ENCODE measurements around the gene SPAAR. TPM values are rescaled to one million over a fixed set of nuclear protein-coding genes. Genes with fewer than 3 reads are reported as not detected.
"Not testable (repeated sequence)": the region's sequence is repeated elsewhere in the genome, so short reads cannot be mapped to it uniquely, and the experiment has no call there.

Gene SPAAR
- total and polyA plus RNA-seq, 4 donors: 0.65 to 2.4 (median 1.1) TPM

DNA sequence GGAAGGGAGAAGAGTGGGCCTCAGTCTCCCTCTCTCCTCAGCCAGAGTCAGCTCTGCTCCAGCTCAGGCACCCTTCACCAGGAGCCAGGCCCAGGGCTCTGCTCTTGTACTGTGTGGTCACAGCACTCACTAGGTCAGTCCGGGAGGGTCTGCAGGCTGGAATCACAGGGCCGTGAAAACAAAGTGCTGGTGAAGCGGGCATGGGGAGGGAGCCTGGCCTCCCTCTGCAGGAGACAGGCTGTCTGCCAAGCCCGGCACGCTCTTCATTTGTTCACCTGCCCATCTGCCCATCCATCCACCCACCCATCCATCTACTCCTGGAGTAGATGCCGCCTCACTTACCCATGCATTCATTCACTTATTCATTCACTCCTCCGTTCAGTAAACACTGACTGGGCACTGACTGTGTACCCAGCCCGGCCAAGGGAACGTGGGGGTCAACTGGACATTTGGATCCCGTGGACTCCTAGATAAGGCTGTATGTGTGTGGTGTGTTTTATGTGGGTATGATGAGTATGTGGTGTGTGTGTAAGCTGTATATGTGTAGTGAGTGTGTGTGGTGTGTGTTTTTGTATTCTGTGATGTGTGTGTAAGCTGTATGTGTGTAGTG, 3.6 kb downstream of the SPAAR start:
- WGBS: 64% methylated on average over 10 of the region's 10 CpGs
- H3K9me3 ChIP-seq (ENCODE audit: control insufficient read depth in 4 of 4, low read length in 3 of 4): no peaks in the 10 kb centered on the region
- H3K36me3 ChIP-seq (ENCODE audit: control insufficient read depth in 4 of 4, insufficient read depth in 3 of 4, low read depth in 1 of 4, low read length in 3 of 4): no peaks in the 10 kb centered on the region
- H3K27ac ChIP-seq (ENCODE audit: low read depth in 1 of 2, low read length in 2 of 2): no peak overlapping the region
- H3K4me1 ChIP-seq (ENCODE audit: control insufficient read depth in 4 of 4, insufficient read depth in 4 of 4, low read length in 3 of 4): peaks cover 4 to 34% (median 18%) of the 10 kb centered on the region in 4 donors
- no peak for DNase-seq (ENCODE audit: low spot score)
- no peak overlapping the region for H3K4me3 ChIP-seq (ENCODE audit: low read depth in 1 of 3, low read length in 3 of 3)
- H3K27me3 ChIP-seq (ENCODE audit: control insufficient read depth in 4 of 4, insufficient read depth in 4 of 4, low read length in 3 of 4): no peaks in the 10 kb centered on the region
- TF ChIP-seq NR2F2 (IDR thresholded peaks at IDR 0.05) (no peak), TAF1 (conservative IDR thresholded peaks at IDR 0.05) (no peak), EGR1 (IDR thresholded peaks at IDR 0.05; ENCODE audit: low read depth in 2 of 2) (no peak), RAD21 (IDR thresholded peaks at IDR 0.05) (no peak), JUND (IDR thresholded peaks at IDR 0.05) (no peak), FOXA1 (IDR thresholded peaks at IDR 0.05) (no peak), RXRA (IDR thresholded peaks at IDR 0.05) (peak in 1 of 2 donors; percentile 55), YY1 (IDR thresholded peaks at IDR 0.05) (no peak), GABPA (IDR thresholded peaks at IDR 0.05 in 1 of 2, conservative IDR thresholded peaks at IDR 0.05 in 1 of 2) (no peak), HNF4A (conservative IDR thresholded peaks at IDR 0.05) (peak in 1 of 2 donors; percentile 72), SP1 (IDR thresholded peaks at IDR 0.05) (no peak), HNF4G (IDR thresholded peaks at IDR 0.05) (no peak), FOXA2 (IDR thresholded peaks at IDR 0.05) (peak; percentile 86)
- TF ChIP-seq, protein P1, sequence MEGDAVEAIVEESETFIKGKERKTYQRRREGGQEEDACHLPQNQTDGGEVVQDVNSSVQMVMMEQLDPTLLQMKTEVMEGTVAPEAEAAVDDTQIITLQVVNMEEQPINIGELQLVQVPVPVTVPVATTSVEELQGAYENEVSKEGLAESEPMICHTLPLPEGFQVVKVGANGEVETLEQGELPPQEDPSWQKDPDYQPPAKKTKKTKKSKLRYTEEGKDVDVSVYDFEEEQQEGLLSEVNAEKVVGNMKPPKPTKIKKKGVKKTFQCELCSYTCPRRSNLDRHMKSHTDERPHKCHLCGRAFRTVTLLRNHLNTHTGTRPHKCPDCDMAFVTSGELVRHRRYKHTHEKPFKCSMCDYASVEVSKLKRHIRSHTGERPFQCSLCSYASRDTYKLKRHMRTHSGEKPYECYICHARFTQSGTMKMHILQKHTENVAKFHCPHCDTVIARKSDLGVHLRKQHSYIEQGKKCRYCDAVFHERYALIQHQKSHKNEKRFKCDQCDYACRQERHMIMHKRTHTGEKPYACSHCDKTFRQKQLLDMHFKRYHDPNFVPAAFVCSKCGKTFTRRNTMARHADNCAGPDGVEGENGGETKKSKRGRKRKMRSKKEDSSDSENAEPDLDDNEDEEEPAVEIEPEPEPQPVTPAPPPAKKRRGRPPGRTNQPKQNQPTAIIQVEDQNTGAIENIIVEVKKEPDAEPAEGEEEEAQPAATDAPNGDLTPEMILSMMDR (IDR thresholded peaks at IDR 0.05; ENCODE audit: low read depth, low read length, missing input control): no peak
- TF ChIP-seq, protein P2, sequence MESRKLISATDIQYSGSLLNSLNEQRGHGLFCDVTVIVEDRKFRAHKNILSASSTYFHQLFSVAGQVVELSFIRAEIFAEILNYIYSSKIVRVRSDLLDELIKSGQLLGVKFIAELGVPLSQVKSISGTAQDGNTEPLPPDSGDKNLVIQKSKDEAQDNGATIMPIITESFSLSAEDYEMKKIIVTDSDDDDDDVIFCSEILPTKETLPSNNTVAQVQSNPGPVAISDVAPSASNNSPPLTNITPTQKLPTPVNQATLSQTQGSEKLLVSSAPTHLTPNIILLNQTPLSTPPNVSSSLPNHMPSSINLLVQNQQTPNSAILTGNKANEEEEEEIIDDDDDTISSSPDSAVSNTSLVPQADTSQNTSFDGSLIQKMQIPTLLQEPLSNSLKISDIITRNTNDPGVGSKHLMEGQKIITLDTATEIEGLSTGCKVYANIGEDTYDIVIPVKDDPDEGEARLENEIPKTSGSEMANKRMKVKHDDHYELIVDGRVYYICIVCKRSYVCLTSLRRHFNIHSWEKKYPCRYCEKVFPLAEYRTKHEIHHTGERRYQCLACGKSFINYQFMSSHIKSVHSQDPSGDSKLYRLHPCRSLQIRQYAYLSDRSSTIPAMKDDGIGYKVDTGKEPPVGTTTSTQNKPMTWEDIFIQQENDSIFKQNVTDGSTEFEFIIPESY (IDR thresholded peaks at IDR 0.05): no peak
- TF ChIP-seq, protein P3, sequence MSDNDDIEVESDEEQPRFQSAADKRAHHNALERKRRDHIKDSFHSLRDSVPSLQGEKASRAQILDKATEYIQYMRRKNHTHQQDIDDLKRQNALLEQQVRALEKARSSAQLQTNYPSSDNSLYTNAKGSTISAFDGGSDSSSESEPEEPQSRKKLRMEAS (IDR thresholded peaks at IDR 0.05): no peak
- TF ChIP-seq, protein P4, sequence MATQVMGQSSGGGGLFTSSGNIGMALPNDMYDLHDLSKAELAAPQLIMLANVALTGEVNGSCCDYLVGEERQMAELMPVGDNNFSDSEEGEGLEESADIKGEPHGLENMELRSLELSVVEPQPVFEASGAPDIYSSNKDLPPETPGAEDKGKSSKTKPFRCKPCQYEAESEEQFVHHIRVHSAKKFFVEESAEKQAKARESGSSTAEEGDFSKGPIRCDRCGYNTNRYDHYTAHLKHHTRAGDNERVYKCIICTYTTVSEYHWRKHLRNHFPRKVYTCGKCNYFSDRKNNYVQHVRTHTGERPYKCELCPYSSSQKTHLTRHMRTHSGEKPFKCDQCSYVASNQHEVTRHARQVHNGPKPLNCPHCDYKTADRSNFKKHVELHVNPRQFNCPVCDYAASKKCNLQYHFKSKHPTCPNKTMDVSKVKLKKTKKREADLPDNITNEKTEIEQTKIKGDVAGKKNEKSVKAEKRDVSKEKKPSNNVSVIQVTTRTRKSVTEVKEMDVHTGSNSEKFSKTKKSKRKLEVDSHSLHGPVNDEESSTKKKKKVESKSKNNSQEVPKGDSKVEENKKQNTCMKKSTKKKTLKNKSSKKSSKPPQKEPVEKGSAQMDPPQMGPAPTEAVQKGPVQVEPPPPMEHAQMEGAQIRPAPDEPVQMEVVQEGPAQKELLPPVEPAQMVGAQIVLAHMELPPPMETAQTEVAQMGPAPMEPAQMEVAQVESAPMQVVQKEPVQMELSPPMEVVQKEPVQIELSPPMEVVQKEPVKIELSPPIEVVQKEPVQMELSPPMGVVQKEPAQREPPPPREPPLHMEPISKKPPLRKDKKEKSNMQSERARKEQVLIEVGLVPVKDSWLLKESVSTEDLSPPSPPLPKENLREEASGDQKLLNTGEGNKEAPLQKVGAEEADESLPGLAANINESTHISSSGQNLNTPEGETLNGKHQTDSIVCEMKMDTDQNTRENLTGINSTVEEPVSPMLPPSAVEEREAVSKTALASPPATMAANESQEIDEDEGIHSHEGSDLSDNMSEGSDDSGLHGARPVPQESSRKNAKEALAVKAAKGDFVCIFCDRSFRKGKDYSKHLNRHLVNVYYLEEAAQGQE (IDR thresholded peaks at IDR 0.05): no peak
- TF ChIP-seq, protein P5, sequence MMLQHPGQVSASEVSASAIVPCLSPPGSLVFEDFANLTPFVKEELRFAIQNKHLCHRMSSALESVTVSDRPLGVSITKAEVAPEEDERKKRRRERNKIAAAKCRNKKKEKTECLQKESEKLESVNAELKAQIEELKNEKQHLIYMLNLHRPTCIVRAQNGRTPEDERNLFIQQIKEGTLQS (IDR thresholded peaks at IDR 0.05): no peak
- H3K9ac ChIP-seq (ENCODE audit: low read depth in 1 of 2, low read length in 2 of 2): no peak overlapping the region

DNA sequence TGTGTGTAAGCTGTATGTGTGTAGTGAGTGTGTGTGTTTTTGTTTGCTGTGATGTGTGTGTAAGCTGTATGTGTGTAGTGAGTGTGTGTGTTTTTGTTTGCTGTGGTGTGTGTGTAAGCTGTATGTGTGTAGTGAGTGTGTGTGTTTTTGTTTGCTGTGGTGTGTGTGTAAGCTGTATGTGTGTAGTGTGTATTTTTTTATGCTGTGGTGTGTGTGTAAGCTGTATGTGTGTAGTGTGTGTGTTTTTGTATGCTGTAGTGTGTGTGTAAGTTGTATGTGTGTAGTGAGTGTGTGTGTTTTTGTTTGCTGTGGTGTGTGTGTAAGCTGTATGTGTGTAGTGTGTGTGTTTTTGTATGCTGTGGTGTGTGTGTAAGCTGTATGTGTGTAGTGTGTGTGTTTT, 4.1 kb downstream of the SPAAR start:
- not testable (repeated sequence) for H3K27ac ChIP-seq (ENCODE audit: low read depth in 1 of 2, low read length in 2 of 2); H3K4me3 ChIP-seq (ENCODE audit: low read depth in 1 of 3, low read length in 3 of 3); H3K27me3 ChIP-seq (ENCODE audit: control insufficient read depth in 4 of 4, insufficient read depth in 4 of 4, low read length in 3 of 4); DNase-seq (ENCODE audit: low spot score); H3K36me3 ChIP-seq (ENCODE audit: control insufficient read depth in 4 of 4, insufficient read depth in 3 of 4, low read depth in 1 of 4, low read length in 3 of 4); H3K9me3 ChIP-seq (ENCODE audit: control insufficient read depth in 4 of 4, low read length in 3 of 4); H3K9ac ChIP-seq (ENCODE audit: low read depth in 1 of 2, low read length in 2 of 2)
- H3K4me1 ChIP-seq (ENCODE audit: control insufficient read depth in 4 of 4, insufficient read depth in 4 of 4, low read length in 3 of 4): peaks cover under 1 to 29% (median 13%) of the 10 kb centered on the region in 4 donors

All from liver (tissue), 9 donors.